HEK293 (cell line): Measurements from ENCODE around the gene EI24.

ENCODE experiments used
- CTCF ChIP-seq: fragments of 450-650 bp; formaldehyde crosslinking; IDR thresholded peaks from 2 replicates; pipeline ENCODE4 v1.5.1; 2016; ENCODE audit warnings: missing biosample characterization, missing genetic modification characterization
- KLF8 ChIP-seq: fragments of 450-650 bp; formaldehyde crosslinking; IDR thresholded peaks from 2 replicates; pipeline ENCODE4 v1.5.1; 2016; ENCODE audit warnings: missing biosample characterization, missing genetic modification characterization
- REST ChIP-seq: fragments of 450-650 bp; formaldehyde crosslinking; IDR thresholded peaks from 2 replicates; pipeline ENCODE4 v1.5.1; 2016; ENCODE audit warnings: missing biosample characterization, missing genetic modification characterization
- SP3 ChIP-seq: fragments of 450-650 bp; formaldehyde crosslinking; IDR thresholded peaks from 2 replicates; pipeline ENCODE4 v1.5.1; 2016; ENCODE audit warnings: missing biosample characterization, missing genetic modification characterization
- ZNF274 ChIP-seq, 2 experiments: fragments of 200-500 bp in 1 of 2; fragments of 450-650 bp in 1 of 2; sonication (Bioruptor generic) in 1 of 2; formaldehyde crosslinking in 1 of 2; IDR thresholded peaks; 2 replicates each; pipeline versions ENCODE4 v1.5.1 to v1.6.1; 2014 to 2016; ENCODE audit warnings: borderline replicate concordance in 1 of 2, inconsistent platforms in 1 of 2, low read length in 1 of 2, missing biosample characterization in 1 of 2, missing genetic modification characterization in 1 of 2
- ZNF324 ChIP-seq: fragments of 450-650 bp; formaldehyde crosslinking; IDR thresholded peaks from 2 replicates; pipeline ENCODE4 v1.5.1; 2016; ENCODE audit warnings: missing biosample characterization, missing genetic modification characterization
- ZNF704 ChIP-seq: fragments of 450-650 bp; formaldehyde crosslinking; IDR thresholded peaks from 2 replicates; pipeline ENCODE4 v1.5.1; 2016; ENCODE audit warnings: missing biosample characterization, missing genetic modification characterization
- ZSCAN18 ChIP-seq: fragments of 450-650 bp; formaldehyde crosslinking; IDR thresholded peaks from 2 replicates; pipeline ENCODE4 v1.5.1; 2016; ENCODE audit warnings: missing biosample characterization, missing genetic modification characterization
- ZSCAN30 ChIP-seq: fragments of 450-650 bp; IDR thresholded peaks from 2 replicates; pipeline ENCODE4 v1.5.1; 2018; ENCODE audit warnings: missing biosample characterization, mild to moderate bottlenecking, missing genetic modification characterization, moderate library complexity

GRCh38 chr11:125624756-125625213 lies 55.5 kb downstream of the EI24 start, which contains the start of gene CHEK1:
- TF ChIP-seq ZSCAN18 (tag by site-specific recombination) (no peak), ZNF274 (IDR thresholded peaks at IDR 0.05; ENCODE audit: low read length) (no peak), ZNF274 (tag by site-specific recombination; IDR thresholded peaks at IDR 0.05; ENCODE audit: borderline replicate concordance) (no peak), ZSCAN30 (tag by site-specific recombination) (no peak), CTCF (no peak), SP3 (tag by site-specific recombination) (no peak), KLF8 (tag by site-specific recombination) (no peak), REST (tag by site-specific recombination) (no peak), ZNF324 (no peak), ZNF704 (tag by site-specific recombination) (no peak)
